Stromal cell of bone marrow (primary cell): ENCODE results near the gene DMRT2.

ENCODE experiments used
- DNase-seq: peaks from one replicate; pipeline ENCODE4 v3.0.0-alpha.2; 2012; ENCODE audit warnings: low read depth

DMRT2 gene

DNA sequence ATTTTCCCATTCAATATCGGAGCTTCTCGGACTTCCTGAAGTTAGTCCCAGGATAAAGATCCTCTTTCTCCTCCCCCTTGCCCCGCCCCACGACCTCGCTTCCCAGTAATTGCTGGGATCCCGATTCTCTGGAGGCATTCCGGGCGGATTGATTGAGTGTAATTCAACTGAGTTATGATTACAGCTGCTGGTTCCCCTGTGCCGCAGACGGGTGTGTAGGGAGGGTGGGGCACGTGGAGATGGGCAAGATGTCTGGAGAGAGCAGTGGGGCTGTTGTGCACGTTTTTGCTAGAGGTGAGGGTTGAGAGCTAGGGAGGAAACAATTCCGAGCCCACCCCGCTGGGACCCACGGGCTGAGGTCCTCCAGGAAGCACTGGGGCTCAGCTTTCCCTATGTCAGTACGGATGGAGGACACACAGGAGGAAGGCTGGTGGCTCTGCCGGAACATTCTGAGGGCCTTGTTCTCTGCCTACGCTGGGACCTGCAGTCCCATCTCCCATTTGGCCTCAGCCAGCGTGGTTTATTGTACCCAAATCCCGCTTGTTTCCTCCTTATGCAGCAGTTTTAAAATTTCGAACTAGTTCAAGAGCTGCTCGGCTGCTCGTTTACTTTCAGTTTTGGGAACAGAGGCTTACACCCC, 2.4 kb upstream of the DMRT2 start:
- no peak for DNase-seq

DNA sequence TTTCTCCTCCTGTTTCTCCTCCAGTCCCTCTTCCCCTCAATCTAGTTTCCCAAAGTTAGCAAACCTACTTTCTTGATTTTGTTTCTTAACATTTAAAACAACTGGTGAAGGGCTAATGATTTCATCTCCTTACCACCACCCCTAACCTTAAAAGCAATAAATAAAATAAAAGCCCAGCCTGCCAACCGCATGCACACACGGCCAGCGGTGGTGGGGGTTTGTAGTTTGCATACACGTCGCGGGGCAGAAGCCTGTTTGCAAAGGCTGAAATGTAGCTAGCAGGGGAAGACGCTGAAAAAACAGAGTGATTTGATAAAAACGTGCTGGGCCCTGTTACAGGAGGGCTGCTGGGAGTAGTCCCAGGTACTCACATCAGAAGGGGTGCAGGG, 1.9 kb upstream of the DMRT2 start:
- DNase-seq = no peak

- no peak for DNase-seq
Measured at GRCh38 chr9:1048811-1049210, 1.3 kb upstream of the DMRT2 start.

DNA sequence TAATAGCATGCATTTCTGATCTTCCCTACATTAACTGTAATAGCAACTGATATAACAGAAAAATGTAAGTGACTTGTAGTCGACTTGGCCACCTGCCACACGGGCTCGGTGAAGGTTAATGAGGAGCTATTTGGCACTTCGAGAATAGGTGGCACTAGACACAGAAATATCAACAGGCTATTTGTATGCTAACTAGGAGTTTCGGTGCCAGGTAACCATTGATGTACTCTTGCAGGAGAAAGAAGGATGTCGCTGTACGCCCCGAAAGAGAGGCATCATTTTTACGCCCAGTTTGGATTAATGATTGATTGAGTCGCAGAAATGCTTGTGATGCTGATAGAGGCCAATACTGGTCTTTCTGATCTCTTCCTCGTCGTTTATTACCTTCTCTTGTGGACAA, 516 bp upstream of the DMRT2 start:
- no peak for DNase-seq

DNA sequence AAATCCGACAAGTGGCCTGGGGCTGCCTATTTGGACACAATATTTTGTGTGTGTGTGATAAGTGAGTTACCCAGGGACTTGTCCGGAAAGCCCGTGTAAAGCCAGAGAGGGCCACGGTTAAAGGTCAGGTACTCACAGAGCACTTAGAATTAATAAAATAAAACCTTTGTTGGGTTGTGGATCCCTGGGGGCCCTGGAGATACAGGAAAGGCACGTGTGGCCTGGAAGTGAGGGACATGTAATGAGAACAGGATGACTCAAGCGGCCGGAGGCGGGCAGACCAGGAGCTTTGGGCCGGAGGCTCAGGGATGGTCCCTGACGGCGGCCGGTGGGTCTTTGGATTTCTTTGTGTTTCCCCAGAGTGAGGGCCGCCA, 1.0 kb downstream of the DMRT2 start:
- DNase-seq = no peak

- no peak for DNase-seq
Measured at GRCh38 chr9:1051584-1052275, 1.6 kb downstream of the DMRT2 start.

GRCh38 chr9:1052365-1053281, 2.5 kb downstream of the DMRT2 start:
- DNase-seq = no peak

DNA sequence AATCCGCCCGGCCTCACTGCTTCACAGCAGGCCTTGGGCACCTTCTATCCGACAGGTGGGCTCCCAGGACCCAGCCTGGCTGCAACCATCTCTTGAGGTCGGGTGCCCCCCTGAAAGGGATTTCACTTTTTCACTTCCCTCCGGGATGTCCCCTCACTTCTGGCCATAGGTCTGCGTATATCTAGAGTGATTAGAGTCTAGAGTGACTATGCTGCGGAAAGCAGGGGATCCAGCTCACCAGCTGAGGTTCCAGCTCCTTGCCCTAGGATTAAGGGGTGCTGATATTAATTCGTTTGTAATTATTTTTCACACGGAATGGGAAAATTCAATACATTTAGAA, 3.1 kb downstream of the DMRT2 start:
- no peak for DNase-seq

- no peak for DNase-seq
Measured at GRCh38 chr9:1053986-1054425, 3.8 kb downstream of the DMRT2 start.

GRCh38 chr9:1055166-1055565, 5.0 kb downstream of the DMRT2 start:
- DNase-seq = no peak

DNA sequence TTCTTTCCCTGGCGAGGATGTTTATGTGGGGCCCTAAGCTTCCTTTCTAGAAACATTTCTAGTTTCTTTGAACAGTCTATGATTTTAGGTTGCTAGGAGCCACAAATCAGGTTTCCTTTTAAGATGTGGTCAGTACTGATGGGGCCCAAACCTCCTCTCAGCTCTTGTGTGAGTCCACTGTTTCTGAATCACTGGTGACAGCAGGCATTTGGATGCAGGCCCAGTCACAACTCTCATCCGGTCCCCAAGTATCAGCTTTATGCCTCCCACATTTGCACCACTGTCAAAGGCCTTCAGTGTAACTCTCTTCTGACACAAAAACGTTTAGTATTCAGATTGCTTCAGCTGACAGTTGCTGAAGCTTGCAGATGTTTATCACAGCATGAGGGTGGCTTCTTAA, 7.8 kb downstream of the DMRT2 start:
- no peak for DNase-seq

GRCh38 chr9:1058826-1059487, 8.8 kb downstream of the DMRT2 start:
- no peak for DNase-seq

GRCh38 chr9:1065130-1065529, 15.0 kb downstream of the DMRT2 start:
- no peak for DNase-seq

GRCh38 chr9:1070692-1071091, 20.5 kb downstream of the DMRT2 start:
- DNase-seq = no peak

GRCh38 chr9:1071730-1072129, 21.6 kb downstream of the DMRT2 start:
- no peak for DNase-seq

DNA sequence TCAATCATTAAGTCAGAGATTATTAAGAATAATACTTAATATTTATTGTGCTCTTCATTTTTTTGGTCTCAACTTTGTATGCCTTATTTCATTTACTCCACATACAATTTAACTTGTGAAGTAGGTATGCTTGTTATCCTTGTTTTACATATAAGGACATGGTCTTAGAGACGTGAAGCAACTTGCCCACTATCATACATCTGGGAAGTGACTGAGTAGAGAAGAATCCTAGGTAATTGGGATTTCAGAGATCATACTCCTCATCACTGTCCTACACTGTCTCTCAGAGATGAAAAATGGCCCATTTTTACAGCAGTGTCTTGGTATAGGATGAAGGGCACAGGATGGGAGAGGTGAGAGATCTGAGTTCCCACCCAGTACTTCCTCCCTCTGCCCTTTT, 23.3 kb downstream of the DMRT2 start:
- no peak for DNase-seq

DNA sequence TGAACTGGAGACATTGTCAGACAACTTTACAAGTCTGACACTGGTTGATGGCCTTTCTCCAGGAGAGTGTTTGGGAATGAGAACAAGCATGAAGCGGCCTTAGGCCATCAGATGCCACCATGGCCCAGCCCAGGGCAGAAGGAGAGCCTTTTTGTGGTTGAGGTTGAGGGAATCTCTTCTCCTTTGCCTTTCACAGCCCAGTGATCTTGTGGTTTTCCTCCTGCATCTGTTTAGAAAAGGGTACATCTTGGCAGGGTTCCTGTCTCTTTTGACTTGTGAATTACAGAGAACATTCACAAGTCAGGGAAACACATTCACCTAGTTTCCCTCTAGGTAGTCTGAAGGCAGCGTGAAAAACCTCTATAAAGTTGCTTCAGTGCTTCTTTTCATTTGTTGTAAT, 27.5 kb downstream of the DMRT2 start:
- no peak for DNase-seq

DNA sequence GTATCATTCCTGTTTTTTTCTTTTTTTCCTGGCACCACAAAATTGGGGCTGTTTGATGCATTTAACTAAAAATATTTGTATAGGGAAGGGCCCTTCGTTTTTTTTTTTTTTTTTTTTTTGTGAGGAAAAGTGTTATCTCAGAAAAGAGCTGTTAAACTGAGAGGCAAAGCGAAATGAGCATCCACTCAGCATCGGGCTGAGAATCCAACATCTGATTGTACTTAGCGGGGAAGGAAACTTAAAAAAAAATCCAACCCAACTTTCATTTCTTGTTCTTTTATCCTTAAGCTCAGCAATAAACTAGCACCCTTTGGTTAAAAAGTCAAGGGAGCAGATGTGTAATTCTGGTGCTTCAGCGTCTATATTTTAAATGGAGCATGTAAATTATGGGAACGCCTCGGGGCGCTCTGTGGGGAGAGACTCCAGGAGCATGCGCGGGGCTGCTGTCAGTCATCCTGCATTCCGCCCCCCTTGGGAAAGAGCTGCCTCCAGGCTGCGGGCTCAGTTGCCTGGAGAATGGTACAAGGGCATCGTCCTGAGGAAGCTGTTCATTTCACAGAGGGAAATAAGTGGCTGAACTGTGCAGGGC, 33.3 kb downstream of the DMRT2 start:
- DNase-seq = peak; percentile 9

DNA sequence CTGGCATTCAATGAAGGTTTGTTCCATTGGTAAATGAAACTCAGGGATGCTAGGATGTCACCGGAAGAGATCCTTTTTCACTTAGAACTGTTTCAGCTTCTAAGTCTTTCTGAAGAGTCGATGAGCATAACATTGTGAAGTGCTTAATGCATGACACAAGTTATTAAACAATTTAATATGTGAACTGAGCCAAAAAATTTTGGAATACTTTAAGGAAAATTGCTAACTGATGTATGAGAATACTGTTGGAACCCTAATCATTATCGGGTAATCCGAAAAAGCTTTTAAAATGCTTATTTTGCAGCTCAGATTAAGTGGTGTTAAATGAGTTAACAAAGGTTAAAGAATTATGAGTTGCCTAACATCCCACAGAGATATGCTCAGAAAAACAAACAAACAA, 34.9 kb downstream of the DMRT2 start:
- DNase-seq = no peak

GRCh38 chr9:1086517-1086916, 36.4 kb downstream of the DMRT2 start:
- DNase-seq = no peak

- DNase-seq = no peak
Measured at GRCh38 chr9:1087120-1087881, 37.1 kb downstream of the DMRT2 start.
